Fibroblast of skin of back (primary cell): ENCODE results near the gene CD47.

Source experiments
- DNase-seq: peaks from one replicate; pipeline ENCODE4 v3.0.0-alpha.2; 2013

Gene CD47

GRCh38 chr3:108091498-108092250 is 843 bp upstream of the CD47 start:
- no peak for DNase-seq

- DNase-seq: peak; percentile 53
Observed at GRCh38 chr3:108090049-108090700, 656 bp downstream of the CD47 start.

GRCh38 chr3:108089579-108089978 is 1.3 kb downstream of the CD47 start:
- no peak for DNase-seq

DNA sequence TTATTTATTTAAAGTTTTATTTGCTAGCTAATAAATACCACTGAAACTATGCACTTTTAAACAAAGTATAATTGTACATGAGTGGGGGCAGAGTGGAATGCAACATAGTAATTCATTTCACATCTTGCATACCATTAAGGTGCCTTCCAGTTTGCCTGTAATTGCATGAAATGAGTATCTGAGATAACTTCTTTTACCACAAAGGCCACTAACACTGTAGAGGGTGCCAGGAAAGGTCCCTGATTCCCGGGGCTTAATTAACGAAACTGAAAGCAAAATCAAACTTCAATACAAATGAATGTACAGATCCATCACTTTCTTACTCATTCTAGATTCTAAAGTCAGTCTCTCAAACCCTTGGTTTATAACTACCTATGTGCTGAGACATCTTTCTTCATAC is 2.1 kb downstream of the CD47 start:
- no peak for DNase-seq

DNA sequence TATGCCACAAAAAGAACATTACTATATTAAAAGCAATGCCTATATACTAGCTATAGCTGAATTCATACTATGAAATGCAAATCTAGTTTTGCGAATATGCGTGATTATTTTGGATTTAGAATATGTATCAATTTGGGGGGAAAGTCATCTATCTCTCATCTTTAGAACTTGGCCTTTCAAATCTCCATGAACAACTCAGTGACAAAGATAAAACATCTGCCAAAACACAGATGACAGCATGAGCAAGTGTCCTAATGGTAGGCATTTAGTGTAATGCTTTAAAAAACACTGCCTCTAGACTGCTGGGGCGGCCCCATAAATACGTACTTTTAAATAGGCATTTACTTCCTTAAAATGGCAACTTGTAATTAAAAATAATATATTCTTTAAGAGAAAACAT is 2.7 kb downstream of the CD47 start:
- DNase-seq: no peak

DNA sequence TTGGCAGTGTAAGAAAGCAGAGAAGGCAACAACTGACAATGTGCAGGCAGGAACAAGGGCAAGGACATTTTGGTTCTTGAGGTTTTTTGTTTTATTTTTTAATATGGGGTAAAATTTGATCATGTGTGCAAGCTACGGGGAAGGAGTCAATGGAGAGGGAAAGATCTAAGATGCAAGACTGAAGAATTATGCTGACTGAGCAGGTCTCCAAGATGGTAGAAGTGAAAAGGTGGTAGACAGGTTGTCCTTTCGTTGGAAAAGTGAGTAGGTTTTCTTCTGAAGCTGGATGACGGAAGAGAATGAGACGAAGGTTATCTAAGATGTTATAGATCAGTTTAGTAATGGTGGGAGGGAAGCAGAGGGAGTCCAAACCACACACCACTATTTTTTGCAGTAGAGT is 4.2 kb downstream of the CD47 start:
- DNase-seq: no peak

GRCh38 chr3:108085810-108086350 is 5.0 kb downstream of the CD47 start:
- peak; percentile 49 for DNase-seq

GRCh38 chr3:108085370-108085769 is 5.5 kb downstream of the CD47 start:
- DNase-seq: no peak

DNA sequence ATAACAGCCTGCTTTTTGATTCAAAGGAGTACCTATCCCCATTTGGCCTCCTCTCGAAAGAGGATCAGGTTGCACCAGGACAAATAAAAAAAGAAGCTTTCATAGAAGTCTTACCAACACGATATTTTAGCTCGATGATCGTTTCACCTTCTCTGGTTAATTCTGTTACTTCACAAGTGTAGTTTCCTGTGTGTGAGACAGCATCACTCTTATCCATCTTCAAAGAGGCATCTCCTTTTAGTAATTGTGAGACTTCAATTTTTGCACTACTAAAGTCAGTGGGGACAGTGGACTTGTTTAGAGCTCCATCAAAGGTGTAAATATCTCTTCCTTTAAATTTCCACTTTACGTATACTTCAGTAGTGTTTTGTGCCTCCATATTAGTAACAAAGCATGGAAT is 11.0 kb downstream of the CD47 start:
- no peak for DNase-seq

- no peak for DNase-seq
Observed at GRCh38 chr3:108079043-108079442, 11.8 kb downstream of the CD47 start.

DNA sequence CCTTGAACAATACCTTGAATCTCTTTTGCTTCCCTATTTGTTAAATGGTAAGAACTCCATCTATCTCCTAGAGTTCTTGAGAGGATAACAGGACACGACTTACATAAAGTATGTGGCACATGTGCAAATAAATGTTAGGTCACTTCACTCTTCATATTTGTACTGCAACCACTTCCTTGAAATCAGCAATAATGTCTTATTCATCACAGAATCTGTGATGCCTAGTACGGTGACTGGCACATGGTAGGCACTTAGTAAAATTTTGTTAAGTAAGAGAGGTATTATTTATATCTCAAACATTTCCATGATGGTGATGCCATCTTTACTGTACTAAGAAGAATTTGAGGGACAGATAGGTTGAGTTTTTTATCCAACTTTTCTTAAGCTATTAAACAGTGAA is 14.3 kb downstream of the CD47 start:
- DNase-seq: no peak

GRCh38 chr3:108073764-108074431 is 16.9 kb downstream of the CD47 start:
- DNase-seq: no peak

- no peak for DNase-seq
Observed at GRCh38 chr3:108071368-108071767, 19.5 kb downstream of the CD47 start.

DNA sequence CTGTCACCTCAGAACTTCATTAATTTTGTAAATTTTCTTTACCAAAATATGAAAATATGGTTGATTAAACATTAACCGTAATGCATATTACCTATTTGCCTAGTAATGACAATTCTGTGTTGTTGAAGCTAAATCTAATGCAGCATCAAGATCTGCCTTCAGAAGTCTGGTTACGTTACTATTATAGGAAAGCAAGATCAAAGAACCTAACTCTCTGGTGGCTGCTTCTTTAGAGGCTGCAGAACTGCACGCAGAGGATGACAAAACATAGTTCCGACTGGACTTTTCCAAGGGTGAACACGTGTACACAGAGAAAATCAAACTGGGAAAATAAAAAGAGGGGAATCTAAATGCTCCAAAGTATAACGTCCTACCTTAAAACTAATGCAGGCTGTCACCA is 20.5 kb downstream of the CD47 start:
- no peak for DNase-seq

GRCh38 chr3:108067768-108068167 is 23.1 kb downstream of the CD47 start:
- DNase-seq: no peak

DNA sequence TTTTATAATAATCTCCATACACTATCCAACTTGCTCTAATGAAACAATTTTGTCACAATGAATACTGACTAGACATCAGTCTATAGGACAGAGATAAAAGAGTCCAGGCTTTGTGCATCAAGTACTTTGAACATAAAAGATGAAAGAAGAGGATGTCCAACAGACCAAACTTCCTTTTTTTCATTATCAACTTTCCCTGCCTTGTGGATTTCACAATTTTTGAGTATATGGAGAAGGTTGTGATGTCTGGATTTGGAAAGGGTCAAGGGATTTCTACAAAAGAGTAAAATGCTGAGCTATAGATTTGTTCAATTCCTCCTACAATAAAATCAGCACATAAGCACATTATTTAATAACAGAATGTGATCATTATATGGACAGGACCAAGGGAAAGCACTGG is 25.7 kb downstream of the CD47 start:
- DNase-seq: no peak

GRCh38 chr3:108064293-108064887 is 26.4 kb downstream of the CD47 start:
- DNase-seq: no peak

- DNase-seq: no peak
Observed at GRCh38 chr3:108062051-108062450, 28.8 kb downstream of the CD47 start.

- DNase-seq: peak; percentile 43
Observed at GRCh38 chr3:108060331-108060730, 30.5 kb downstream of the CD47 start.

DNA sequence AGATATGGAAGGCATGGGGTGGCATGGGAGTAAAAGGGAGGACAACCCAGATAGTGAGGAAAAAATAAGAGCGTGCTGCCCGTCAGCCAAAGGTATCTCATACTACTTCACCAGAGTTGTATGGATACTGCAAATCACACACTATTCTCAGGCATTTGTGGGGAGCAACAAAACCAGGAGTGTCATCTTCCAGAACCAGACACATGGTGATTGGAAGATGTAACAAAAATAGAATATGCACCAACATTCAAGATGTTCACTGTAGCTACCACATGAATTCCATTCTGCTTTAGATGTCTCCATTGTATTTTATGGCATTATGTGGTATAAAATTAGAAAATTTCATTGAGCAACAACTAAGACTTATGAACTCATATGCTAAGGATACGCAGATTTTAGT is 34.9 kb downstream of the CD47 start:
- no peak for DNase-seq

DNA sequence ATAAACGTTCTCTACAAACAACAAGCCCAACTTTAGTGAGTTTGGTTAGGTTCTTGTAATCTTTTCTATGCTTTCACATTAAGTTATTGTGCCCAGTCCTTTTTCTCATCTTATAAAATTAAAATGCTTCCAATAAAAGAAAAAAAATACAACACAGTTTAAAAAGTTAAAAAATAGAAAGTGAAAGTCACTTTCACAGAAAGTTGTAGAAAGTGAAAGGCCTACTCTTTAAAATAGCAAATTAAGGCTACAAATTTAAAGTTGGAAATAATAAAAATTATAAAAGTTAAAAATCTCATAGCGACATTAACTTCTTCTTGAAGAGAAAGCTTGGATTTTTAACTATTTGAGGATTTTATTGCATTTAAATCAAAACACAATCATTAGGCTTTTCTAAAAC is 35.9 kb downstream of the CD47 start:
- DNase-seq: no peak

DNA sequence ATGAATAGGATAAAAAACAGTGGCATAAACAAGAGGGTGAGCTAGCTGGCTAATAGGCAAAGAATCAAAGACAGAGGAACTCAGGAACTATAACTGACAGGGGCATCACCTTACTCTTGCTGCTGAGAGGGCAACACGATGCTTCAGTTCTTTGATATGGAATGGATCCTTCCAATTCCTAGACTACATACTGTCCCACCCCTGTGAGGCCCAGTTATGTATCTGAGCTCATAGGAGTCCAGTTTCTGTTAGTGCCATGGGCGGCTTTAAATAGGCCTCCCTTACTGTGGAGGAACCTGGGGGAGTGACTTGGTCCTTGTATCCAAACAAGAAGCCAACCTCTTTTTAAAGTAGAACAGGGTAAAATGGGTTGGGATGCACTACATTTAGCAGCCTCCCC is 37.3 kb downstream of the CD47 start:
- no peak for DNase-seq

GRCh38 chr3:108053067-108053466 is 37.8 kb downstream of the CD47 start:
- DNase-seq: no peak
